Keratinocyte (primary cell): Measurements from ENCODE around the gene PDE11A. TPM values are rescaled to one million over a fixed set of nuclear protein-coding genes. Genes with fewer than 3 reads are reported as not detected.

Experiments used
- DNase-seq: peaks from one replicate; pipeline ENCODE4 v3.0.0-alpha.2; 2011; ENCODE audit warnings: low read depth, missing footprints, low spot score
- FAIRE-seq: peaks from 2 replicates; lab custom pipeline; 2011; peaks lifted over from hg19 to GRCh38; lab: Jason Lieb, UNC
- H2AFZ ChIP-seq: 2 replicates; pipeline ENCODE4 v1.6.0; 2012; ENCODE audit warnings: low read length, control low read depth, inconsistent platforms; ENCODE audit not compliant: control insufficient read depth
- H3K27ac ChIP-seq: 2 replicates; pipeline ENCODE4 v1.5.1; 2011; ENCODE audit warnings: low read length; ENCODE audit not compliant: control insufficient read depth, insufficient read depth
- H3K27me3 ChIP-seq: 3 replicates; pipeline ENCODE4 v1.6.0; 2011; ENCODE audit warnings: low read length; ENCODE audit not compliant: control insufficient read depth, insufficient read depth; ENCODE audit errors: extremely low read depth
- H3K36me3 ChIP-seq, 2 experiments: 2 replicates in 1 of 2; 3 replicates in 1 of 2; pipeline ENCODE4 v1.5.1; 2011; ENCODE audit warnings: low read length in 2 of 2, mild to moderate bottlenecking in 1 of 2; ENCODE audit not compliant: control insufficient read depth in 2 of 2, insufficient read depth in 2 of 2; ENCODE audit errors: extremely low read depth in 1 of 2
- H3K4me1 ChIP-seq: 3 replicates; pipeline ENCODE4 v1.5.1; 2011; ENCODE audit warnings: low read length; ENCODE audit not compliant: control insufficient read depth, insufficient read depth; ENCODE audit errors: extremely low read depth
- H3K4me2 ChIP-seq: 3 replicates; pipeline ENCODE4 v1.6.0; 2011; ENCODE audit warnings: low read depth, low read length; ENCODE audit not compliant: control insufficient read depth, insufficient read depth; ENCODE audit errors: extremely low read depth
- H3K4me3 ChIP-seq, 3 experiments: fragments of 200-600 bp in 1 of 3; sonication (generic) in 1 of 3; 2 replicates in 2 of 3; 3 replicates in 1 of 3; pipeline ENCODE4 v1.5.1; 2011 to 2016; ENCODE audit warnings: low read length in 3 of 3, mild to moderate bottlenecking in 3 of 3, control low read depth in 2 of 3, inconsistent platforms in 1 of 3, low read depth in 1 of 3, mixed read lengths in 1 of 3, mixed run types in 1 of 3, moderate library complexity in 1 of 3; ENCODE audit not compliant: control insufficient read depth in 2 of 3, insufficient read depth in 2 of 3; ENCODE audit errors: extremely low read depth in 1 of 3
- H3K79me2 ChIP-seq: 2 replicates; pipeline ENCODE4 v1.6.0; 2012; ENCODE audit warnings: low read length; ENCODE audit not compliant: control insufficient read depth, insufficient read depth
- H3K9ac ChIP-seq: 3 replicates; pipeline ENCODE4 v1.6.0; 2011; ENCODE audit warnings: low read length; ENCODE audit not compliant: control insufficient read depth, insufficient read depth; ENCODE audit errors: extremely low read depth
- H3K9me1 ChIP-seq: 3 replicates; pipeline ENCODE4 v1.6.0; 2011; ENCODE audit warnings: low read length; ENCODE audit not compliant: control insufficient read depth, insufficient read depth; ENCODE audit errors: extremely low read depth
- H3K9me3 ChIP-seq: 2 replicates; pipeline ENCODE4 v1.5.1; 2012; ENCODE audit warnings: low read depth, low read length; ENCODE audit not compliant: control insufficient read depth
- H4K20me1 ChIP-seq: 3 replicates; pipeline ENCODE4 v1.6.0; 2011; ENCODE audit warnings: low read length; ENCODE audit not compliant: control insufficient read depth, insufficient read depth; ENCODE audit errors: extremely low read depth
- EZH2 ChIP-seq: IDR thresholded peaks from one replicate; pipeline ENCODE4 v1.6.1; 2012; ENCODE audit warnings: inconsistent platforms, mild to moderate bottlenecking, low read length, moderate library complexity
- dilution Hi-C: fragments of 300-500 bp; cut with MboI; formaldehyde crosslinking; loops from one replicate; pipeline ENCODE4 v1.7.0; 2020; ENCODE audit warnings: low sequenced_read_pairs; ENCODE audit not compliant: extremely low pct_ligation_motif_present
- polyA plus RNA-seq, 5 experiments: library from polyadenylated mRNA; depleted of rRNA in 3 of 5; stranded (reverse) in 3 of 5; stranded (forward) in 1 of 5; unstranded in 1 of 5; fragments of >200 nt; gene quantifications; 1 replicate in 1 of 5; 2 replicates in 3 of 5; 3 replicates in 1 of 5; pipeline versions ENCODE4 v1.2.1 to v1.2.3, GENCODE V29; 2011 to 2012; ENCODE audit warnings: missing spikeins in 2 of 5, low read depth in 1 of 5, low replicate concordance in 1 of 5
- TF ChIP-seq, protein P1 (sequence below), 3 experiments: IDR thresholded peaks in 1 of 3; conservative IDR thresholded peaks in 1 of 3; optimal IDR thresholded peaks in 1 of 3; 2 replicates in 2 of 3; 3 replicates in 1 of 3; pipeline versions ENCODE3 to v1.5.1; 2011; ENCODE audit warnings: low read length in 3 of 3, mild to moderate bottlenecking in 3 of 3, moderate library complexity in 2 of 3, control low read depth in 1 of 3, inconsistent platforms in 1 of 3; ENCODE audit not compliant: insufficient read depth in 2 of 3; ENCODE audit errors: extremely low read depth in 1 of 3

The PDE11A gene
- polyA plus RNA-seq, 1 donor (not counting 4 experiments of a cell fraction or from before 2014, with no cell fraction given): 0.01 TPM

DNA sequence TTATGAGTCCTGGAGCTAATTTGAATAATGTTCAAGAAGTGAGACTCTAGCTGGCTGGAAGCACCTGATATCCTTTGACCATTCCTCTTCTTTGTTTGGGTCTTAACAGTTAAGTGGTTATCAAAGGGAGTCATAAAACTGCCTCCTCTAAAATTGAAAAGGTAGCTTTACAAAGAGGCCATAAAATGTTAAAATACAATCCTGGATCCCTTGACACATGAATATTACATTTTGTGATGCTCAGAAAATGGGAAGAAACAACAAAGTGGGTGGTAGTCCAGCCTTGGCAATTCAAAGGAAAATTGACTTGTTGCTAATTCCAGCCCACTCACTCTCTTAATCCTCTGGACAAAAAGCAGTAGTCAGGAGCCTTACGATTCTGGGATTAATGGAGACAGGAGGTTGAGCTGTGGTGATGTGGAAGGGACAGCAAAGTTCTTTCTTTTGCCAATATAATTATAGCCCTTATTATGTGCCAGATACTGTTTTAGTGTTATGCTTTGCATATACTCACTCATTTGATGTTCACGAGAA lies 339.2 kb downstream of the PDE11A start:
- no peak overlapping the region for H3K27ac ChIP-seq
- no peaks in the 10 kb centered on the region for H3K79me2 ChIP-seq
- no peak for FAIRE-seq

DNA sequence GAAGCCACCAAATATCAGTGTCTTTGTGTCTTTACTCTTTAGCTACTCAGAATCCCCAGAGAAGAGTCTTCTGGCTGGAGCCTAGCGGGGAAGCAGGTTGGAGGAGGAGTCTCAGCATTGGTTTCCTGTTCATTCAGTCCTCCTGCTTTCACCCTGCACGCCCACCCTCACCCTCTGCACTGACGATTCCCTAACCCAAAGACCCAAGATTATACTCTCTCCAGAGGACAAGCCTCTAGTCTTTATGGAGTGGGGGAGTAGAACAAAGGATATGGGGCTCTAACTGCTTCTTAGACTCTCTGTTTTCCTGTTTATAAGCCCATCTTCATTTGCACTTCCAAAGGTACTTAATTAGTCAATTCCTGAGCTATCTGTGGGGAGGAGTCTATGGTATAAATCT lies 341.2 kb downstream of the PDE11A start:
- dilution Hi-C loops: no loop called here
- Histone ChIP-seq H4K20me1 (no peaks in the 10 kb centered on the region), H3K9ac (no peak overlapping the region), H3K79me2 (no peaks in the 10 kb centered on the region), H3K27me3 (no peaks in the 10 kb centered on the region), H3K4me2 (no peak overlapping the region), H3K4me1 (no peaks in the 10 kb centered on the region), H3K9me3 (no peaks in the 10 kb centered on the region), H3K27ac (no peak overlapping the region), H3K36me3 (no peaks in the 10 kb centered on the region), H3K4me3 (no peak overlapping the region), H2AFZ (no peak overlapping the region), H3K9me1 (no peaks in the 10 kb centered on the region)
- FAIRE-seq (no peak), DNase-seq (no peak)
- TF ChIP-seq, protein P1, sequence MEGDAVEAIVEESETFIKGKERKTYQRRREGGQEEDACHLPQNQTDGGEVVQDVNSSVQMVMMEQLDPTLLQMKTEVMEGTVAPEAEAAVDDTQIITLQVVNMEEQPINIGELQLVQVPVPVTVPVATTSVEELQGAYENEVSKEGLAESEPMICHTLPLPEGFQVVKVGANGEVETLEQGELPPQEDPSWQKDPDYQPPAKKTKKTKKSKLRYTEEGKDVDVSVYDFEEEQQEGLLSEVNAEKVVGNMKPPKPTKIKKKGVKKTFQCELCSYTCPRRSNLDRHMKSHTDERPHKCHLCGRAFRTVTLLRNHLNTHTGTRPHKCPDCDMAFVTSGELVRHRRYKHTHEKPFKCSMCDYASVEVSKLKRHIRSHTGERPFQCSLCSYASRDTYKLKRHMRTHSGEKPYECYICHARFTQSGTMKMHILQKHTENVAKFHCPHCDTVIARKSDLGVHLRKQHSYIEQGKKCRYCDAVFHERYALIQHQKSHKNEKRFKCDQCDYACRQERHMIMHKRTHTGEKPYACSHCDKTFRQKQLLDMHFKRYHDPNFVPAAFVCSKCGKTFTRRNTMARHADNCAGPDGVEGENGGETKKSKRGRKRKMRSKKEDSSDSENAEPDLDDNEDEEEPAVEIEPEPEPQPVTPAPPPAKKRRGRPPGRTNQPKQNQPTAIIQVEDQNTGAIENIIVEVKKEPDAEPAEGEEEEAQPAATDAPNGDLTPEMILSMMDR (optimal IDR thresholded peaks at IDR 0.05 in 1 of 3, IDR thresholded peaks at IDR 0.05 in 1 of 3, conservative IDR thresholded peaks at IDR 0.05 in 1 of 3; ENCODE audit: extremely low read depth in 1 of 3, insufficient read depth in 2 of 3, low read length in 3 of 3): no peak
- no peak for TF ChIP-seq EZH2

More for the DNA sequence above, 339.2 kb downstream of the PDE11A start:
- no peaks in the 10 kb centered on the region for H3K9me3 ChIP-seq
- no peak for DNase-seq
- H3K27me3 ChIP-seq: no peaks in the 10 kb centered on the region
- no peaks in the 10 kb centered on the region for H3K36me3 ChIP-seq
- no peak overlapping the region for H2AFZ ChIP-seq
- no peaks in the 10 kb centered on the region for H3K4me1 ChIP-seq
- no peak overlapping the region for H3K4me3 ChIP-seq
- H4K20me1 ChIP-seq: no peaks in the 10 kb centered on the region
- H3K4me2 ChIP-seq: no peak overlapping the region
- H3K9ac ChIP-seq: no peak overlapping the region
- no peaks in the 10 kb centered on the region for H3K9me1 ChIP-seq
- dilution Hi-C loops: no loop called here
- TF ChIP-seq EZH2: no peak
- TF ChIP-seq, protein P1 (optimal IDR thresholded peaks at IDR 0.05 in 1 of 3, IDR thresholded peaks at IDR 0.05 in 1 of 3, conservative IDR thresholded peaks at IDR 0.05 in 1 of 3; ENCODE audit: extremely low read depth in 1 of 3, insufficient read depth in 2 of 3, low read length in 3 of 3): no peak
